Astrocyte (in vitro differentiated cells and primary cell): ENCODE data around the gene KCNJ5. TPM values are rescaled to one million over a fixed set of nuclear protein-coding genes. Genes with fewer than 3 reads are reported as not detected.

ENCODE experiments used
- DNase-seq: peaks from one replicate; pipeline ENCODE4 v3.0.0-alpha.2; 2010; ENCODE audit warnings: low read depth
- FAIRE-seq: peaks from 2 replicates; lab custom pipeline; 2011; peaks lifted over from hg19 to GRCh38; lab: Jason Lieb, UNC
- H2AFZ ChIP-seq: 2 replicates; pipeline ENCODE4 v1.6.0; 2012; ENCODE audit warnings: low read depth, low read length, inconsistent platforms
- H3K27ac ChIP-seq: 2 replicates; pipeline ENCODE4 v1.5.1; 2011; ENCODE audit warnings: low read depth, low read length, inconsistent platforms
- H3K27me3 ChIP-seq: 2 replicates; pipeline ENCODE4 v1.6.0; 2011; ENCODE audit warnings: low read length, inconsistent platforms; ENCODE audit not compliant: insufficient read depth
- H3K36me3 ChIP-seq: 2 replicates; pipeline ENCODE4 v1.5.1; 2011; ENCODE audit warnings: low read length, inconsistent platforms; ENCODE audit not compliant: insufficient read depth
- H3K4me1 ChIP-seq: 2 replicates; pipeline ENCODE4 v1.5.1; 2011; ENCODE audit warnings: low read length, inconsistent platforms; ENCODE audit not compliant: insufficient read depth
- H3K4me2 ChIP-seq: 2 replicates; pipeline ENCODE4 v1.6.0; 2012; ENCODE audit warnings: low read length, inconsistent platforms
- H3K4me3 ChIP-seq: 2 replicates; pipeline ENCODE4 v1.5.1; 2011; ENCODE audit warnings: low read depth, mild to moderate bottlenecking, low read length, inconsistent platforms; ENCODE audit not compliant: insufficient read depth
- H3K79me2 ChIP-seq: 2 replicates; pipeline ENCODE4 v1.6.0; 2012; ENCODE audit warnings: mild to moderate bottlenecking, low read length, inconsistent platforms; ENCODE audit not compliant: insufficient read depth
- H3K9ac ChIP-seq: 2 replicates; pipeline ENCODE4 v1.6.0; 2012; ENCODE audit warnings: mild to moderate bottlenecking, low read length, inconsistent platforms
- H3K9me3 ChIP-seq: 2 replicates; pipeline ENCODE4 v1.5.1; 2012; ENCODE audit warnings: low read depth, mild to moderate bottlenecking, low read length, inconsistent platforms; ENCODE audit not compliant: insufficient read depth
- H4K20me1 ChIP-seq: 2 replicates; pipeline ENCODE4 v1.6.0; 2012; ENCODE audit warnings: low read length, inconsistent platforms; ENCODE audit not compliant: insufficient read depth
- H3K27ac Mint-ChIP-seq: one replicate; pipeline ENCODE4 v1.8.0; 2021; ENCODE audit warnings: mild to moderate bottlenecking, mixed read lengths; ENCODE audit not compliant: unreplicated experiment
- H3K27me3 Mint-ChIP-seq: one replicate; pipeline ENCODE4 v1.8.0; 2021; ENCODE audit warnings: low read depth, mixed read lengths; ENCODE audit not compliant: unreplicated experiment
- H3K36me3 Mint-ChIP-seq: one replicate; pipeline ENCODE4 v1.8.0; 2021; ENCODE audit warnings: low read depth, mixed read lengths; ENCODE audit not compliant: unreplicated experiment
- H3K4me1 Mint-ChIP-seq: one replicate; pipeline ENCODE4 v1.8.0; 2021; ENCODE audit warnings: low read depth, mixed read lengths; ENCODE audit not compliant: unreplicated experiment
- H3K4me3 Mint-ChIP-seq: one replicate; pipeline ENCODE4 v1.8.0; 2021; ENCODE audit warnings: mild to moderate bottlenecking, moderate library complexity, mixed read lengths; ENCODE audit not compliant: unreplicated experiment
- H3K9me3 Mint-ChIP-seq: one replicate; pipeline ENCODE4 v1.8.0; 2021; ENCODE audit warnings: mild to moderate bottlenecking, mixed read lengths; ENCODE audit not compliant: unreplicated experiment
- EZH2 ChIP-seq: IDR thresholded peaks from 2 replicates; pipeline ENCODE4 v1.6.1; 2012; ENCODE audit warnings: mild to moderate bottlenecking, low read length, inconsistent platforms; ENCODE audit not compliant: insufficient read depth
- total RNA-seq: library from RNA; stranded (reverse); gene quantifications from 2 replicates; pipeline ENCODE4 v1.2.1, GENCODE V29; 2021
- TF ChIP-seq, protein P1 (sequence below): IDR thresholded peaks from 2 replicates; pipeline ENCODE4 v1.5.1; 2011; ENCODE audit warnings: low read depth, mild to moderate bottlenecking, inconsistent platforms, low read length, moderate library complexity; ENCODE audit not compliant: insufficient read depth

KCNJ5 gene
- total RNA-seq, 1 donor from 2014 or later, result 1.4 TPM

GRCh38 chr11:128872594-128872993 lies 18.6 kb upstream of the KCNJ5 start:
- H2AFZ ChIP-seq, result no peak overlapping the region
- H3K36me3 Mint-ChIP-seq, result no peaks in the 10 kb centered on the region
- no peaks in the 10 kb centered on the region for H3K36me3 ChIP-seq
- DNase-seq (no peak), FAIRE-seq (no peak)
- H3K9me3 Mint-ChIP-seq, result no peaks in the 10 kb centered on the region
- H3K9ac ChIP-seq, result no peak overlapping the region
- no peak overlapping the region for H3K4me2 ChIP-seq
- peaks cover 23% of the 10 kb centered on the region for H3K27me3 Mint-ChIP-seq
- no peak overlapping the region for H3K4me3 Mint-ChIP-seq
- no peak overlapping the region for H3K27ac Mint-ChIP-seq
- TF ChIP-seq, protein P1, sequence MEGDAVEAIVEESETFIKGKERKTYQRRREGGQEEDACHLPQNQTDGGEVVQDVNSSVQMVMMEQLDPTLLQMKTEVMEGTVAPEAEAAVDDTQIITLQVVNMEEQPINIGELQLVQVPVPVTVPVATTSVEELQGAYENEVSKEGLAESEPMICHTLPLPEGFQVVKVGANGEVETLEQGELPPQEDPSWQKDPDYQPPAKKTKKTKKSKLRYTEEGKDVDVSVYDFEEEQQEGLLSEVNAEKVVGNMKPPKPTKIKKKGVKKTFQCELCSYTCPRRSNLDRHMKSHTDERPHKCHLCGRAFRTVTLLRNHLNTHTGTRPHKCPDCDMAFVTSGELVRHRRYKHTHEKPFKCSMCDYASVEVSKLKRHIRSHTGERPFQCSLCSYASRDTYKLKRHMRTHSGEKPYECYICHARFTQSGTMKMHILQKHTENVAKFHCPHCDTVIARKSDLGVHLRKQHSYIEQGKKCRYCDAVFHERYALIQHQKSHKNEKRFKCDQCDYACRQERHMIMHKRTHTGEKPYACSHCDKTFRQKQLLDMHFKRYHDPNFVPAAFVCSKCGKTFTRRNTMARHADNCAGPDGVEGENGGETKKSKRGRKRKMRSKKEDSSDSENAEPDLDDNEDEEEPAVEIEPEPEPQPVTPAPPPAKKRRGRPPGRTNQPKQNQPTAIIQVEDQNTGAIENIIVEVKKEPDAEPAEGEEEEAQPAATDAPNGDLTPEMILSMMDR, result no peak
- TF ChIP-seq EZH2, result no peak
- no peaks in the 10 kb centered on the region for H3K79me2 ChIP-seq
- peaks cover 5% of the 10 kb centered on the region for H3K4me1 ChIP-seq
- H3K4me1 Mint-ChIP-seq, result peaks cover 8% of the 10 kb centered on the region
- H3K27me3 ChIP-seq, result peaks cover 4% of the 10 kb centered on the region
- H4K20me1 ChIP-seq, result no peaks in the 10 kb centered on the region
- no peak overlapping the region for H3K27ac ChIP-seq
- no peak overlapping the region for H3K4me3 ChIP-seq
- no peaks in the 10 kb centered on the region for H3K9me3 ChIP-seq

GRCh38 chr11:128874427-128874826 lies 16.7 kb upstream of the KCNJ5 start:
- no peak overlapping the region for H2AFZ ChIP-seq
- H3K4me3 ChIP-seq, result no peak overlapping the region
- TF ChIP-seq, protein P1, result no peak
- no peak overlapping the region for H3K9ac ChIP-seq
- H3K4me1 Mint-ChIP-seq, result peaks cover 8% of the 10 kb centered on the region
- H4K20me1 ChIP-seq, result no peaks in the 10 kb centered on the region
- FAIRE-seq (no peak), DNase-seq (peak; percentile 65)
- H3K27ac ChIP-seq, result no peak overlapping the region
- peaks cover 5% of the 10 kb centered on the region for H3K4me1 ChIP-seq
- no peak overlapping the region for H3K4me3 Mint-ChIP-seq
- H3K9me3 ChIP-seq, result no peaks in the 10 kb centered on the region
- H3K4me2 ChIP-seq, result no peak overlapping the region
- peaks cover 9% of the 10 kb centered on the region for H3K27me3 ChIP-seq
- H3K36me3 Mint-ChIP-seq, result no peaks in the 10 kb centered on the region
- H3K27me3 Mint-ChIP-seq, result peaks cover 32% of the 10 kb centered on the region
- H3K27ac Mint-ChIP-seq, result peak overlapping the region; percentile 4
- H3K79me2 ChIP-seq, result no peaks in the 10 kb centered on the region
- no peaks in the 10 kb centered on the region for H3K9me3 Mint-ChIP-seq
- no peaks in the 10 kb centered on the region for H3K36me3 ChIP-seq

- Histone ChIP-seq H3K79me2 (no peaks in the 10 kb centered on the region), H3K4me3 (no peak overlapping the region), H3K9me3 (no peaks in the 10 kb centered on the region), H3K27me3 (peaks cover 11% of the 10 kb centered on the region), H3K9ac (no peak overlapping the region), H3K4me2 (no peak overlapping the region), H3K4me1 (peaks cover 5% of the 10 kb centered on the region), H4K20me1 (no peaks in the 10 kb centered on the region), H3K36me3 (no peaks in the 10 kb centered on the region), H3K27ac (no peak overlapping the region), H2AFZ (no peak overlapping the region)
- H3K4me3 Mint-ChIP-seq, result no peak overlapping the region
- no peaks in the 10 kb centered on the region for H3K9me3 Mint-ChIP-seq
- peaks cover 26% of the 10 kb centered on the region for H3K27me3 Mint-ChIP-seq
- H3K36me3 Mint-ChIP-seq, result no peaks in the 10 kb centered on the region
- H3K4me1 Mint-ChIP-seq, result peaks cover 8% of the 10 kb centered on the region
- no peak for FAIRE-seq
- DNase-seq, result no peak
- TF ChIP-seq, protein P1, result no peak
- TF ChIP-seq EZH2, result no peak
- no peak overlapping the region for H3K27ac Mint-ChIP-seq
These were observed 15.0 kb upstream of the KCNJ5 start for GRCh38 chr11:128876133-128876650.
